ENCODE data around the gene ZNF184. TPM values are rescaled to one million over a fixed set of nuclear protein-coding genes. Genes with fewer than 3 reads are reported as not detected.

The ZNF184 gene
- total and polyA plus RNA-seq, 10 of the 15 experiments (the other 5 are each of a cell fraction or from before 2014, with no cell fraction given), result 4.1 to 15.1 (median 8.3) TPM

- TF ChIP-seq NFXL1 (IDR thresholded peaks at IDR 0.05; ENCODE audit: borderline replicate concordance), result no peak
- no peak for TF ChIP-seq EGR1 (IDR thresholded peaks at IDR 0.05; ENCODE audit: borderline replicate concordance in 1 of 2, low read depth in 2 of 2, low read length in 2 of 2)
- no peak for TF ChIP-seq ZNF274 (IDR thresholded peaks at IDR 0.05; ENCODE audit: insufficient read depth, insufficient read length)
- no peak for TF ChIP-seq SREBF2 (IDR thresholded peaks at IDR 0.05; ENCODE audit: low read length)
- TF ChIP-seq HDAC2 (IDR thresholded peaks at IDR 0.05), result no peak
- TF ChIP-seq MYB (IDR thresholded peaks at IDR 0.05; ENCODE audit: borderline replicate concordance, low read depth, low read length), result no peak
- TF ChIP-seq TCF3 (IDR thresholded peaks at IDR 0.05; ENCODE audit: borderline replicate concordance, insufficient read depth, low read depth, low read length), result no peak
These were observed 24.4 kb downstream of the ZNF184 start (continued) for GRCh38 chr6:27448456-27448855.

- DNase-seq (ENCODE audit: low read depth, low spot score) (no peak), FAIRE-seq (no peak), ATAC-seq (no peak)
- in situ Hi-C loops (cut with MboI), result no loop called here
- RAD21 ChIA-PET (ENCODE audit: unreplicated experiment), result no interaction called here
- H3K4me3 ChIP-seq, result no peak overlapping the region
- TF ChIP-seq CBFB (IDR thresholded peaks at IDR 0.05; ENCODE audit: low read depth), result no peak
- no peak overlapping the region for H2AFZ ChIP-seq (ENCODE audit: control insufficient read depth, low read depth, low read length)
- no peak overlapping the region for H3K27ac ChIP-seq (ENCODE audit: control insufficient read depth, insufficient read depth)
- intact Hi-C loops (cut with micrococcal nuclease; ENCODE audit: unreplicated experiment), result no loop called here
- POLR2A ChIA-PET, result no interaction called here
- no peaks in the 10 kb centered on the region for H4K20me1 ChIP-seq (ENCODE audit: control insufficient read depth, insufficient read depth)
- no peaks in the 10 kb centered on the region for H3K4me1 ChIP-seq (ENCODE audit: control insufficient read depth, insufficient read depth, low read length)
- H3K79me2 ChIP-seq (ENCODE audit: control insufficient read depth, insufficient read depth, low read length), result no peaks in the 10 kb centered on the region
- 78% methylated on average over 1 of the region's 1 CpG for WGBS (ENCODE audit: insufficient coverage, insufficient replicate concordance, low lambda C conversion rate, missing lambda C conversion rate)
- no peaks in the 10 kb centered on the region; the same call in 1 of the 3 replicates for H3K9me3 ChIP-seq (replicated peaks; ENCODE audit: control insufficient read depth, insufficient read depth, low read length)
- H3K4me2 ChIP-seq (ENCODE audit: control insufficient read depth, insufficient read depth), result no peak overlapping the region
- no peaks in the 10 kb centered on the region for H3K36me3 ChIP-seq (ENCODE audit: control insufficient read depth in 2 of 2, insufficient read depth in 2 of 2, low read length in 1 of 2)
- no peak overlapping the region for H3K9ac ChIP-seq (ENCODE audit: control insufficient read depth, insufficient read depth, low read length)
- no TSS peak for BruUV-seq (replicated peaks)
- SMC1A ChIA-PET (ENCODE audit: uncharacterized antibody, unreplicated experiment), result no interaction called here
- CTCF ChIA-PET, result no interaction called here
- H3K27me3 ChIP-seq (replicated peaks in 1 of 2; ENCODE audit: control insufficient read depth in 2 of 2, insufficient read depth in 2 of 2, low read length in 1 of 2), result no peaks in the 10 kb centered on the region; a peak in 1 of 4 replicates
These were observed 30.0 kb downstream of the ZNF184 start for GRCh38 chr6:27442932-27443331.

GRCh38 chr6:27441001-27441400, 31.9 kb downstream of the ZNF184 start:
- H3K9me3 ChIP-seq (replicated peaks; ENCODE audit: control insufficient read depth, insufficient read depth, low read length), result no peaks in the 10 kb centered on the region; the same call in 1 of the 3 replicates
- in situ Hi-C loops (cut with MboI) (no loop called here), intact Hi-C loops (cut with micrococcal nuclease; ENCODE audit: unreplicated experiment) (no loop called here)
- no peaks in the 10 kb centered on the region for H4K20me1 ChIP-seq (ENCODE audit: control insufficient read depth, insufficient read depth)
- POLR2A ChIA-PET, result no interaction called here
- CTCF ChIA-PET, result no interaction called here
- RAD21 ChIA-PET (ENCODE audit: unreplicated experiment), result no interaction called here
- H3K79me2 ChIP-seq (ENCODE audit: control insufficient read depth, insufficient read depth, low read length), result no peaks in the 10 kb centered on the region
- no peaks in the 10 kb centered on the region; a peak in 1 of 4 replicates for H3K27me3 ChIP-seq (replicated peaks in 1 of 2; ENCODE audit: control insufficient read depth in 2 of 2, insufficient read depth in 2 of 2, low read length in 1 of 2)
- no peak overlapping the region for H2AFZ ChIP-seq (ENCODE audit: control insufficient read depth, low read depth, low read length)
- 100% methylated on average over 3 of the region's 3 CpGs for WGBS (ENCODE audit: insufficient coverage, insufficient replicate concordance, low lambda C conversion rate, missing lambda C conversion rate)
- H3K4me3 ChIP-seq, result no peak overlapping the region
- H3K9ac ChIP-seq (ENCODE audit: control insufficient read depth, insufficient read depth, low read length), result no peak overlapping the region
- BruUV-seq (replicated peaks), result no TSS peak
- ATAC-seq, result no peak
- SMC1A ChIA-PET (ENCODE audit: uncharacterized antibody, unreplicated experiment), result no interaction called here
- H3K36me3 ChIP-seq (ENCODE audit: control insufficient read depth in 2 of 2, insufficient read depth in 2 of 2, low read length in 1 of 2), result no peaks in the 10 kb centered on the region
- H3K4me1 ChIP-seq (ENCODE audit: control insufficient read depth, insufficient read depth, low read length), result no peaks in the 10 kb centered on the region
- DNase-seq (ENCODE audit: low read depth, low spot score), result no peak
- no peak for FAIRE-seq
- no peak overlapping the region for H3K27ac ChIP-seq (ENCODE audit: control insufficient read depth, insufficient read depth)
- H3K4me2 ChIP-seq (ENCODE audit: control insufficient read depth, insufficient read depth), result no peak overlapping the region
- TF ChIP-seq CEBPB (IDR thresholded peaks at IDR 0.05; ENCODE audit: borderline replicate concordance in 1 of 2, low read depth in 2 of 2, low read length in 2 of 2) (no peak), CBX5 (IDR thresholded peaks at IDR 0.05; ENCODE audit: low read depth) (no peak), FOXM1 (IDR thresholded peaks at IDR 0.05; ENCODE audit: low read depth, low read length) (no peak), ETV6 (conservative IDR thresholded peaks at IDR 0.05 in 1 of 2, IDR thresholded peaks at IDR 0.05 in 1 of 2; ENCODE audit: borderline replicate concordance in 1 of 2, low read depth in 1 of 2) (no peak), PRDM15 (CRISPR knock-in tag; IDR thresholded peaks at IDR 0.05) (no peak)

Data from GM12878 (cell line).